C4-2B (cell line): ENCODE data around the gene IRF8.

Experiments
- H3K27ac ChIP-seq: fragments of 450-650 bp; 2 replicates; pipeline ENCODE4 v1.5.1; 2017
- CTCF ChIP-seq: fragments of 450-650 bp; conservative IDR thresholded peaks from 2 replicates; pipeline ENCODE4 v1.5.1; 2017; ENCODE audit warnings: mild to moderate bottlenecking
- ZFX ChIP-seq: fragments of 450-650 bp; IDR thresholded peaks from 2 replicates; pipeline ENCODE4 v1.6.1; 2017

IRF8 gene

DNA sequence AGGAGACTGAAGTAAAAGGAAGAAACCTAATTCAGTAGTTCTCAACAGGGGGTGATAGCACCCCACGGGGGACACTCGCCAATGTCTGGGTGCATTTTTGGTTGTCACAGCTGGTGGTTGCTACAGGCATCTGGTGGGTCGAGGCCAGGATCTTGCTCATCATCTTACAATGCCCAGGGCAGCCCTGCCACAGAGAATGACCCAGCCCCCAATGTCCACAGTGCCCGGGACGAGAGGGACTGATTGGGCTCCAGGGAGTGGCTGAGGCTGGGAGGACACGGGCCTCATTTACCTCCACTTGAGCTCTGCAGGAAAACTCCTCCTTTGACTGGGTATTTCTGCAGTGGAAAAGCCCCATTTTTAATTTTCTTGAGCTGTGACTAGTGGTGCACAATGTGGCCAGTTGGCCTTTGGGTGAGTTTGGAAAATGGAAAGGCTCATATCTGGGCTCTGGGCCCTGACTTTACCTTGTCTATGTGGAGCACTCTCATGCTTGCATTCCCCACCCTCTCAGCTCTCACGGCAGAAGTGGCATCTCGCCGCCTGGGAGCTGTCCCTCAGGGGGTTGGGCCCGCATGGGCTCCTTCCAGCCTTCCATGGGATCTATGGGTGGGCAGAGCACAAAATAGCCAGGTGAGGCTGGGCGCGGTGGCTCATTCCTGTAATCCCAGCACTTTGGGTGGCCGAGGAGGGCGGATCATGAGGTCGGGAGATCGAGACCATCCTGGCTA lies 37.7 kb upstream of the IRF8 start:
- TF ChIP-seq ZFX (no peak), CTCF (no peak)
- no peak overlapping the region for H3K27ac ChIP-seq

- TF ChIP-seq ZFX (no peak), CTCF (no peak)
- no peak overlapping the region for H3K27ac ChIP-seq
These were observed 36.2 kb upstream of the IRF8 start for GRCh38 chr16:85862476-85863383.

- TF ChIP-seq CTCF (no peak), ZFX (no peak)
- H3K27ac ChIP-seq: no peak overlapping the region
These were observed 35.6 kb upstream of the IRF8 start for GRCh38 chr16:85863384-85863774.

- no peak for TF ChIP-seq CTCF
- TF ChIP-seq ZFX: no peak
- no peak overlapping the region for H3K27ac ChIP-seq
These were observed 34.0 kb upstream of the IRF8 start for GRCh38 chr16:85864965-85865364.

DNA sequence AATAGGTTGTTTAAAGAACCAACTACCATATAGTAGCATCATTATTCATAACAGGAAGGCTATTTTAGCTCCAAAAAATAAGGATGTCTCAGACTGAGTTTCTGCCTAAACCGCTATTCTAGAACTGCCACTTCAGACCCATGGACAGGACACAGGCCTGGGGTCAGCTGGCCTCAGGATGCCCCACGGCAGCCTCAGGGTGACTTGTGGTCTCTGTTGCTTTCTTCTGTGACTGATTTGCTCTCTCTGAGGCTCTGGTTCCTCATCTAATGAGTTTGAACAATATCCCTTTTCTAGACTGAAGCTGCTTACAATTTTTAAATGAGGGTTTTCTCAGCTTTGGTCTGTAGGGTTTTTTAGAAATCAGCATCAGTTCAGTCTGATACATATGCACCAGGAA lies 31.8 kb upstream of the IRF8 start:
- TF ChIP-seq CTCF: no peak
- TF ChIP-seq ZFX: no peak
- H3K27ac ChIP-seq: no peak overlapping the region

DNA sequence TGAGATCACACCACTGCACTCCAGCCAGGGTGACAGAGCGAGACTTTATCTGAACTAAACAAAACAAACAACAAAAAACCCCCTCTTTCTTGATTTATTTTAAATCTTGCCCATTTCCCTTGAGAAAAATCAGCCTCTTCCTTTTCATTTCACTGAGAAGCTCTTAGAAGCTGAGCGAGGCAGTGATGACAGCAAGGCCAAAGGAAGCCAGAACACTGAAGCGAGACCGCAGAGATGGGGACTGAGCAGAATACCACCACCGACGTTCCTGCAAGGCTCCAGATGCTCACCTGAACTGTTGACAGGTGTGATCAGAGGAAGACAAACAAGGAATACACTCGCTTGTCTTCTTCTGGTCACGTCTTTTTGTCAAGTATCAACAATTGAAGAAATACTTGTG lies 30.5 kb upstream of the IRF8 start:
- TF ChIP-seq CTCF: no peak
- no peak for TF ChIP-seq ZFX
- H3K27ac ChIP-seq: no peak overlapping the region

DNA sequence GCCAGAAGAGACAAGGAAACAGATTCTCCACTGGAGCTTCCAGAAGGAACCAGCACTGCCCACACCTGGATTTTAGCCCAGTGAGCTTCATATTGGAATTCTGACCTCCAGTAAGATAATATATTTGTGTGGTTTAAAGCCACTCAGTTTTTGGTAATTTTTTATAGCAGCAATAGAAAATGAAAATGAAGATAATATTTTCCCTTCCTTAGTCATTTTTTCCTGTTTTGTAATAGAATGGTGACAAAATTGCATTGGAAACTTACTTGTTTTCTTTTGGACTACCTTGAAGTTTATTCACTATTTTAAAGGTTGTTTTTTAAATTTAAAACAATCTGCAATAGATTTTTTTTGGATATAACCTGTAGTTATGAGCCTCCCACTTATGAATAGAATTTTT lies 29.8 kb upstream of the IRF8 start:
- no peak overlapping the region for H3K27ac ChIP-seq
- TF ChIP-seq CTCF (no peak), ZFX (no peak)
